ELR (cell line): ENCODE measurements around the gene CDK2.
A peak's percentile ranks its signal among the peaks of the same experiment; 100 is the strongest.
"Not testable (repeated sequence)": the region's sequence is repeated elsewhere in the genome, so short reads cannot be mapped to it uniquely, and the experiment has no call there.

Source experiments
- DNase-seq: peaks from one replicate; pipeline ENCODE4 v3.0.0-alpha.2; 2015; ENCODE audit warnings: low read depth

The CDK2 gene

GRCh38 chr12:55966408-55967281 lies at the start of gene CDK2:
TSS of gene CDK2 (plus strand) at chr12:55966830. CDS start at chr12:55967009, 179 bp downstream.
- peak; percentile 94 for DNase-seq

GRCh38 chr12:55919032-55919431 lies 47.6 kb upstream of the CDK2 start:
- peak; percentile 84 for DNase-seq

GRCh38 chr12:55922126-55922525 lies 44.5 kb upstream of the CDK2 start:
- DNase-seq, result peak; percentile 16

- DNase-seq, result not testable (repeated sequence)
These were observed 43.0 kb upstream of the CDK2 start for GRCh38 chr12:55923648-55924047.

GRCh38 chr12:55925371-55925770 lies 41.3 kb upstream of the CDK2 start:
- DNase-seq, result no peak

GRCh38 chr12:55925870-55926737 lies 40.5 kb upstream of the CDK2 start:
- peak; percentile 18 for DNase-seq

GRCh38 chr12:55926738-55927587 lies 39.7 kb upstream of the CDK2 start:
- DNase-seq, result peak; percentile 95

GRCh38 chr12:55927588-55928502 lies 38.8 kb upstream of the CDK2 start, which contains the start of gene PYM1:
TSS of gene PYM1 (minus strand) at chr12:55927894. CDS start at chr12:55927761, 133 bp downstream.
- peak; percentile 79 for DNase-seq

GRCh38 chr12:55929306-55929791 lies 37.3 kb upstream of the CDK2 start:
- no peak for DNase-seq

- DNase-seq, result peak; percentile 86
These were observed 35.8 kb upstream of the CDK2 start, which contains the start of gene DGKA for GRCh38 chr12:55930771-55931316. TSS of gene DGKA (plus strand) at chr12:55931162. CDS start at chr12:55936504, 5,342 bp downstream.

- peak; percentile 42 for DNase-seq
These were observed 35.3 kb upstream of the CDK2 start for GRCh38 chr12:55931317-55931779.

GRCh38 chr12:55931780-55932550 lies 34.7 kb upstream of the CDK2 start:
- DNase-seq, result peak; percentile 57

GRCh38 chr12:55932551-55932910 lies 34.1 kb upstream of the CDK2 start:
- DNase-seq, result peak; percentile 36

GRCh38 chr12:55933169-55933798 lies 33.3 kb upstream of the CDK2 start:
- DNase-seq, result peak; percentile 72

- no peak for DNase-seq
These were observed 32.6 kb upstream of the CDK2 start for GRCh38 chr12:55933799-55934742.

- no peak for DNase-seq
These were observed 31.9 kb upstream of the CDK2 start for GRCh38 chr12:55934773-55935172.

- DNase-seq, result no peak
These were observed 30.9 kb upstream of the CDK2 start for GRCh38 chr12:55935738-55936151.
